K562 (cell line): ENCODE measurements around the gene ZDHHC8.

Experiments
- ELF4 ChIP-seq: fragments of 450-650 bp; formaldehyde crosslinking; IDR thresholded peaks from 2 replicates; pipeline ENCODE4 v1.4.0; 2022; ENCODE audit warnings: missing genetic modification characterization
- GATAD2A ChIP-seq: fragments of 450-650 bp; IDR thresholded peaks from 2 replicates; pipeline ENCODE4 v1.6.1; 2017
- ZFP1 ChIP-seq: fragments of 450-650 bp; formaldehyde crosslinking; IDR thresholded peaks from 2 replicates; pipeline ENCODE4 v1.4.0; 2020; ENCODE audit warnings: mild to moderate bottlenecking, mixed read lengths

GRCh38 chr22:20133930-20134549 is 2.4 kb downstream of the ZDHHC8 start:
- no peak for TF ChIP-seq ELF4 (CRISPR knock-in tag)
- TF ChIP-seq GATAD2A: no peak
- no peak for TF ChIP-seq ZFP1 (CRISPR knock-in tag)
